Psoas muscle (tissue), 8 donors: ENCODE measurements around the gene SMC4. TPM values are rescaled to one million over a fixed set of nuclear protein-coding genes. Genes with fewer than 3 reads are reported as not detected.

Experiments used
- ATAC-seq, 4 donors: fragments of 200-7000 bp; cut with Tn5 transposase; one replicate each; pipeline ENCODE4 v1.9.1; 2020; ENCODE audit warnings: moderate library complexity in 3 of 4, mild to moderate bottlenecking in 2 of 4
- DNase-seq, 2 donors: peaks; one replicate each; pipeline ENCODE4 v3.0.0-alpha.2; 2020
- H3K27ac ChIP-seq: fragments of 200-600 bp; one replicate; pipeline ENCODE4 v1.8.0; 2022
- H3K27me3 ChIP-seq, 3 donors: fragments of 200-600 bp in 1 of 3; one replicate each; pipeline versions ENCODE4 v1.6.1 to v1.8.0; 2013 to 2022; ENCODE audit warnings: low read length in 2 of 3, mild to moderate bottlenecking in 2 of 3, moderate library complexity in 1 of 3; ENCODE audit not compliant: insufficient read depth in 3 of 3
- H3K36me3 ChIP-seq, 2 donors: fragments of 200-600 bp in 1 of 2; one replicate each; pipeline versions ENCODE4 v1.6.1 to v1.8.0; 2013 to 2022; ENCODE audit warnings: low read depth in 1 of 2, mild to moderate bottlenecking in 1 of 2, moderate library complexity in 1 of 2; ENCODE audit not compliant: insufficient read depth in 1 of 2
- H3K4me1 ChIP-seq: fragments of 200-600 bp; one replicate; pipeline ENCODE4 v1.8.0; 2022
- H3K4me3 ChIP-seq: fragments of 200-600 bp; one replicate; pipeline ENCODE4 v1.8.0; 2022; ENCODE audit warnings: mild to moderate bottlenecking
- H3K9me3 ChIP-seq: fragments of 200-600 bp; one replicate; pipeline ENCODE4 v1.8.0; 2022
- CTCF ChIP-seq: fragments of 200-600 bp; IDR thresholded peaks from one replicate; pipeline ENCODE4 v1.8.0; 2022; ENCODE audit warnings: antibody characterized with exemption
- WGBS, 3 donors: extraction: QIAGEN DNeasy Blood & Tissue Kit; methylation state at CpG; one replicate each; pipeline versions ENCODE4 v1.1.6 to v1.1.7; 2013; 5-methylcytosine and 5-hydroxymethylcytosine counted together
- intact Hi-C, 2 donors: fragments of 100-400 bp; cut with DNase I; formaldehyde crosslinking; loops; one replicate each; pipeline versions ENCODE4 v1.11.0 to v1.14.2; 2022
- polyA plus RNA-seq, 3 donors: library from polyadenylated mRNA; stranded (reverse); fragments of 200-250 nt; gene quantifications; one replicate each; pipeline ENCODE4 v1.2.3, GENCODE V29; 2013
- total RNA-seq, 4 donors: library from RNA; stranded (reverse); fragmentation: NEBNext Ultra II Directional in 2 of 4; extraction: Animal tissue kit (Norgen Biotek cat#: 25700) in 2 of 4; gene quantifications; one replicate each; pipeline versions ENCODE4 v1.2.1 to v1.2.4, GENCODE V29; 2021 to 2023
- donor health status: healthy with polysubstance abuse.
- donor health status: DM: no; HTN: no; CAD: no; lungs with moderate emphysema.
- donor health status: Bipolar disorder and iron deficiency.
- donor health status: healthy.
- donor health status: DM: yes; HTN: yes; CAD: no.
- donor health status: DM: no; HTN: no; CAD: no.
- donor health status: DM: no; HTN: no; CAD: no.
- donor health status: DM: yes; HTN: yes; CAD: no.

Gene SMC4
- total and polyA plus RNA-seq, 7 donors, result 6.9 to 17.3 (median 8.6) TPM

- peak in 3 of 4 donors; percentile 3 to 23 (median 16) for ATAC-seq
- 0% methylated on average over 9 of the region's 9 CpGs for WGBS, 3 donors
- peak; percentile 9 for TF ChIP-seq CTCF
- H3K27ac ChIP-seq, result peak overlapping the region; percentile 83
- H3K9me3 ChIP-seq, result no peaks in the 10 kb centered on the region
- H3K27me3 ChIP-seq, result no peaks in the 10 kb centered on the region
- intact Hi-C loops, result no loop called here
- no peaks in the 10 kb centered on the region for H3K36me3 ChIP-seq
- peak overlapping the region; percentile 76 for H3K4me3 ChIP-seq
- no peak for DNase-seq
- peaks cover 14% of the 10 kb centered on the region for H3K4me1 ChIP-seq
These were observed 678 bp upstream of the SMC4 start for GRCh38 chr3:160398820-160399124.

GRCh38 chr3:160400030-160400701 lies 716 bp downstream of the SMC4 start:
- no peaks in the 10 kb centered on the region for H3K27me3 ChIP-seq
- WGBS, 3 donors, result 0% methylated on average over 48 to 49 of the region's 49 CpGs
- peak; percentile 39 to 65 for DNase-seq
- no peak for TF ChIP-seq CTCF
- H3K9me3 ChIP-seq, result no peaks in the 10 kb centered on the region
- peak overlapping the region; percentile 76 for H3K4me3 ChIP-seq
- intact Hi-C loops, result loop anchor here in 1 of 2 donors (10.0 kb wide), 1 partner anchor 575 kb away; no protein-coding TSS in a partner anchor
- H3K36me3 ChIP-seq, result peaks cover 0 to 8% of the 10 kb centered on the region in 2 donors
- ATAC-seq, result peak; percentile 3 to 37 (median 26)
- peaks cover 17% of the 10 kb centered on the region for H3K4me1 ChIP-seq
- H3K27ac ChIP-seq, result peak overlapping the region; percentile 83

- intact Hi-C loops, result loop anchor here in 1 of 2 donors (10.0 kb wide), 1 partner anchor 576 kb away; no protein-coding TSS in a partner anchor
- WGBS, 3 donors, result 0 to 1% (median 1%) methylated on average over 41 to 51 of the region's 51 CpGs
- Histone ChIP-seq H3K9me3 (no peaks in the 10 kb centered on the region), H3K4me3 (peak overlapping the region; percentile 76), H3K4me1 (peaks cover 17% of the 10 kb centered on the region), H3K27me3 (no peaks in the 10 kb centered on the region), H3K36me3 (peaks cover 0 to 8% of the 10 kb centered on the region in 2 donors), H3K27ac (peak overlapping the region; percentile 83)
- no peak for TF ChIP-seq CTCF
- ATAC-seq (peak in 2 of 4 donors; percentile 2 to 9), DNase-seq (peak in 1 of 2 donors; percentile 55)
These were observed 1.3 kb downstream of the SMC4 start for GRCh38 chr3:160400702-160401150.

- H3K36me3 ChIP-seq, result peaks cover 0 to 12% of the 10 kb centered on the region in 2 donors
- H3K9me3 ChIP-seq, result no peaks in the 10 kb centered on the region
- ATAC-seq, result no peak
- intact Hi-C loops, result loop anchor here in 1 of 2 donors (10.0 kb wide), 1 partner anchor 577 kb away; no protein-coding TSS in a partner anchor
- TF ChIP-seq CTCF, result no peak
- H3K27me3 ChIP-seq, result no peaks in the 10 kb centered on the region
- H3K4me1 ChIP-seq, result peaks cover 17% of the 10 kb centered on the region
- H3K4me3 ChIP-seq, result peak overlapping the region; percentile 76
- H3K27ac ChIP-seq, result no peak overlapping the region
- DNase-seq, result no peak
- WGBS, 3 donors, result 14 to 41% (median 41%) methylated on average over 16 of the region's 16 CpGs
These were observed 2.0 kb downstream of the SMC4 start for GRCh38 chr3:160401291-160402095.
